DND-41 (cell line): Measurements from ENCODE around the gene MAP3K14.

Experiments
- ATAC-seq: fragments of 200-7000 bp; cut with Tn5 transposase; 3 replicates; pipeline ENCODE4 v1.9.1; 2021; ENCODE audit warnings: low read depth; ENCODE audit not compliant: insufficient read depth
- DNase-seq: peaks from one replicate; pipeline ENCODE4 v3.0.0-alpha.2; 2020
- H2AFZ ChIP-seq: 2 replicates; pipeline ENCODE4 v1.6.0; 2012; ENCODE audit warnings: low read depth, low read length
- H3K27ac ChIP-seq: 2 replicates; pipeline ENCODE4 v1.5.1; 2012; ENCODE audit warnings: low read length, inconsistent platforms
- H3K27me3 ChIP-seq: fragments of 200-600 bp; sonication (generic); 2 replicates; pipeline ENCODE4 v1.6.0; 2012; ENCODE audit warnings: low read length, mild to moderate bottlenecking, inconsistent platforms; ENCODE audit not compliant: insufficient read depth, poor library complexity
- H3K36me3 ChIP-seq: 2 replicates; pipeline ENCODE4 v1.5.1; 2012; ENCODE audit warnings: low read length, inconsistent platforms; ENCODE audit not compliant: insufficient read depth
- H3K4me1 ChIP-seq: 2 replicates; pipeline ENCODE4 v1.5.1; 2012; ENCODE audit warnings: mild to moderate bottlenecking, low read length; ENCODE audit not compliant: insufficient read depth
- H3K4me2 ChIP-seq: 2 replicates; pipeline ENCODE4 v1.6.0; 2012; ENCODE audit warnings: mild to moderate bottlenecking, moderate library complexity, low read length, inconsistent platforms; ENCODE audit not compliant: insufficient read depth
- H3K4me3 ChIP-seq, 2 experiments: fragments of 200-600 bp in 1 of 2; shearing (Covaris generic) in 1 of 2; 2 replicates each; pipeline ENCODE4 v1.5.1; 2012 to 2016; ENCODE audit warnings: inconsistent platforms in 2 of 2, low read length in 2 of 2, mild to moderate bottlenecking in 2 of 2, low read depth in 1 of 2, moderate library complexity in 1 of 2
- H3K79me2 ChIP-seq: 2 replicates; pipeline ENCODE4 v1.6.0; 2012; ENCODE audit warnings: low read length, inconsistent platforms; ENCODE audit not compliant: insufficient read depth
- H3K9ac ChIP-seq: 2 replicates; pipeline ENCODE4 v1.6.0; 2012; ENCODE audit warnings: low read depth, mild to moderate bottlenecking, inconsistent platforms, low read length, moderate library complexity
- H3K9me3 ChIP-seq: 2 replicates; pipeline ENCODE4 v1.5.1; 2012; ENCODE audit warnings: low read length, moderate library complexity, mild to moderate bottlenecking, inconsistent platforms; ENCODE audit not compliant: insufficient read depth, severe bottlenecking
- H4K20me1 ChIP-seq: 2 replicates; pipeline ENCODE4 v1.6.0; 2012; ENCODE audit warnings: low read length; ENCODE audit not compliant: insufficient read depth
- CTCF ChIP-seq: IDR thresholded peaks from 2 replicates; pipeline ENCODE4 v1.5.1; 2012; ENCODE audit warnings: borderline replicate concordance, low read length, moderate library complexity, mild to moderate bottlenecking; ENCODE audit not compliant: poor library complexity, severe bottlenecking; ENCODE audit errors: extremely low read depth
- EZH2 ChIP-seq: IDR thresholded peaks from 3 replicates; pipeline ENCODE4 v1.6.1; 2012; ENCODE audit warnings: borderline replicate concordance, low read depth, mild to moderate bottlenecking, moderate library complexity, low read length, inconsistent platforms; ENCODE audit not compliant: severe bottlenecking

The MAP3K14 gene

GRCh38 chr17:45265821-45266220 lies 51.0 kb downstream of the MAP3K14 start:
- H3K4me2 ChIP-seq, result no peak overlapping the region
- H2AFZ ChIP-seq, result no peak overlapping the region
- H3K4me3 ChIP-seq, result no peak overlapping the region
- H3K9me3 ChIP-seq, result no peaks in the 10 kb centered on the region
- H3K36me3 ChIP-seq, result peaks cover 79% of the 10 kb centered on the region
- H3K27me3 ChIP-seq, result no peaks in the 10 kb centered on the region
- H3K9ac ChIP-seq, result no peak overlapping the region
- no peaks in the 10 kb centered on the region for H4K20me1 ChIP-seq
- H3K27ac ChIP-seq, result no peak overlapping the region
- ATAC-seq (no peak), DNase-seq (no peak)
- no peaks in the 10 kb centered on the region for H3K79me2 ChIP-seq
- no peak for TF ChIP-seq CTCF
- no peak for TF ChIP-seq EZH2
- H3K4me1 ChIP-seq, result peaks cover 7% of the 10 kb centered on the region

GRCh38 chr17:45264988-45265387 lies 51.8 kb downstream of the MAP3K14 start:
- Histone ChIP-seq H3K79me2 (no peaks in the 10 kb centered on the region), H4K20me1 (no peaks in the 10 kb centered on the region), H3K4me1 (peaks cover 7% of the 10 kb centered on the region), H3K4me2 (no peak overlapping the region), H3K9me3 (no peaks in the 10 kb centered on the region), H3K4me3 (no peak overlapping the region), H3K27me3 (no peaks in the 10 kb centered on the region), H2AFZ (no peak overlapping the region), H3K9ac (no peak overlapping the region), H3K36me3 (peaks cover 70% of the 10 kb centered on the region), H3K27ac (no peak overlapping the region)
- DNase-seq (no peak), ATAC-seq (no peak)
- no peak for TF ChIP-seq EZH2
- no peak for TF ChIP-seq CTCF

- Histone ChIP-seq H3K4me2 (no peak overlapping the region), H3K4me1 (peaks cover 7% of the 10 kb centered on the region), H2AFZ (no peak overlapping the region), H3K9ac (no peak overlapping the region), H3K4me3 (no peak overlapping the region), H4K20me1 (no peaks in the 10 kb centered on the region), H3K27me3 (no peaks in the 10 kb centered on the region), H3K27ac (no peak overlapping the region), H3K36me3 (peaks cover 65% of the 10 kb centered on the region), H3K9me3 (no peaks in the 10 kb centered on the region), H3K79me2 (no peaks in the 10 kb centered on the region)
- DNase-seq (no peak), ATAC-seq (no peak)
- TF ChIP-seq CTCF (no peak), EZH2 (no peak)
These were observed 52.4 kb downstream of the MAP3K14 start for GRCh38 chr17:45264430-45264829.

GRCh38 chr17:45263477-45263860 lies 53.4 kb downstream of the MAP3K14 start:
- DNase-seq (no peak), ATAC-seq (no peak)
- no peak overlapping the region for H3K9ac ChIP-seq
- TF ChIP-seq EZH2 (no peak), CTCF (no peak)
- no peak overlapping the region for H3K27ac ChIP-seq
- peaks cover 7% of the 10 kb centered on the region for H3K4me1 ChIP-seq
- H3K36me3 ChIP-seq, result peaks cover 55% of the 10 kb centered on the region
- H3K9me3 ChIP-seq, result no peaks in the 10 kb centered on the region
- H3K4me3 ChIP-seq, result no peak overlapping the region
- no peaks in the 10 kb centered on the region for H3K79me2 ChIP-seq
- H3K27me3 ChIP-seq, result no peaks in the 10 kb centered on the region
- H4K20me1 ChIP-seq, result no peaks in the 10 kb centered on the region
- no peak overlapping the region for H2AFZ ChIP-seq
- no peak overlapping the region for H3K4me2 ChIP-seq
